Measurements from ENCODE around the gene HPS5.

Gene HPS5

GRCh38 chr11:18236664-18237356, 85.1 kb downstream of the HPS5 start, which contains the start of gene SAA4:
Gene SAA4 (minus strand): TSS chr11:18236802. CDS start chr11:18235926, 876 bp downstream.
- TF ChIP-seq CTCF (IDR thresholded peaks at IDR 0.05; ENCODE audit: low read depth, low read length, missing control alignments): no peak
- H3K4me3 ChIP-seq (replicated peaks; ENCODE audit: low read depth, low read length): no peak within 1 kb of the TSS
- no peak for DNase-seq (ENCODE audit: extremely low read depth, low read depth)

GRCh38 chr11:18235394-18236334, 86.3 kb downstream of the HPS5 start:
- H3K4me3 ChIP-seq (replicated peaks; ENCODE audit: low read depth, low read length): no peak overlapping the region
- TF ChIP-seq CTCF (IDR thresholded peaks at IDR 0.05; ENCODE audit: low read depth, low read length, missing control alignments): no peak
- no peak for DNase-seq (ENCODE audit: extremely low read depth, low read depth)

GRCh38 chr11:18233912-18234311, 88.0 kb downstream of the HPS5 start:
- no peak for TF ChIP-seq CTCF (IDR thresholded peaks at IDR 0.05; ENCODE audit: low read depth, low read length, missing control alignments)
- no peak for DNase-seq (ENCODE audit: extremely low read depth, low read depth)
- no peak overlapping the region for H3K4me3 ChIP-seq (replicated peaks; ENCODE audit: low read depth, low read length)

GRCh38 chr11:18230859-18231258, 91.1 kb downstream of the HPS5 start:
- no peak overlapping the region for H3K4me3 ChIP-seq (replicated peaks; ENCODE audit: low read depth, low read length)
- TF ChIP-seq CTCF (IDR thresholded peaks at IDR 0.05; ENCODE audit: low read depth, low read length, missing control alignments): no peak
- no peak for DNase-seq (ENCODE audit: extremely low read depth, low read depth)

GRCh38 chr11:18229501-18229900, 92.4 kb downstream of the HPS5 start:
- H3K4me3 ChIP-seq (replicated peaks; ENCODE audit: low read depth, low read length): no peak overlapping the region
- no peak for DNase-seq (ENCODE audit: extremely low read depth, low read depth)
- TF ChIP-seq CTCF (IDR thresholded peaks at IDR 0.05; ENCODE audit: low read depth, low read length, missing control alignments): no peak
